NCI-H2227 treated with DMSO at 0.1 percent for 48 hours (cell line): ENCODE results near the gene DBX2.
"Not testable (repeated sequence)": the region's sequence is repeated elsewhere in the genome, so short reads cannot be mapped to it uniquely, and the experiment has no call there.

Experiments used
- DNase-seq: peaks from one replicate; lab custom pipeline; 2025; lab: John Stamatoyannopoulos, UW

Gene DBX2

DNA sequence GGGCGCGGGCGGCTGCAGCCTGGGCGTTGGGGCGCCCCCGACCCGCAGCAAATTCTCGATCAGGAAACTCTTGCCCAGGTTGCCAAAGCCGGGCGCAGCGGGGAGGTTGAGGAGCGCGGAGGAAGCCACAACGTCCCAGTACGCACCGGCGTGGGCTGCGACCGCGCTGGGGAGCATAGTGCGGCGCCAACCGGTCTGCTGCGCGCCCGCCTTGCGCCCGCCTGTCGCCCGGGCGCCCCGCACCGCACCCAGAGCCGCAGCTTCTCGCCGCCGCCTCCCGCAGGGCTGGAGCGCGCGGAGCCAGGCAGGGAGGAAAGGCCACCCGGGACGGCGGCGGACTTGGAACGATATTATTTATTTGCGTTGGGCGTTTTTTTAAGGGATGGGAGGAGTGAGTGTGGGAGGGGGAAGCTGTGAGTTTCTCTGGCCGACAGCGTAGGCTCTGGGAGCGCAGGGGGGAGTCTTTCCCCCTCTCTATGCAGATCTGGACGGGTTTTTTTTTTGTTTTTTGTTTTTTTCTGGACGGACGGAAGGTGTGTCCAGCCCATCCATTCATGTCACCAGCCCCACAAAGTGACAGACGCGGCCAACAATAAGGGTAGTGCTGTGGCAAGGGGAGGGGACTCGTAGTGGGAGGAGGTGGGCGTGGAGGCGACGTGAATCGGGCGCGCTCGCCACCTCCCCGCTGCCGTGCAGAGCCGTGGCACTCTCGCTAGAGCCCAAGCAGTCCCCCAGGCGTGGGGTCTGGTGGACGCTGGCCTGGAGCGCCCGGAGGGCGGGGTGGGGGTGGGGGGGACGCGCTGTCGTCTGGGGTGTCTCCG lies at the start of gene DBX2:
TSS of gene DBX2 (minus strand) at position 349 of the 821 bp plus-strand sequence. CDS start at position 177, 172 bp downstream.
- no peak for DNase-seq

DNA sequence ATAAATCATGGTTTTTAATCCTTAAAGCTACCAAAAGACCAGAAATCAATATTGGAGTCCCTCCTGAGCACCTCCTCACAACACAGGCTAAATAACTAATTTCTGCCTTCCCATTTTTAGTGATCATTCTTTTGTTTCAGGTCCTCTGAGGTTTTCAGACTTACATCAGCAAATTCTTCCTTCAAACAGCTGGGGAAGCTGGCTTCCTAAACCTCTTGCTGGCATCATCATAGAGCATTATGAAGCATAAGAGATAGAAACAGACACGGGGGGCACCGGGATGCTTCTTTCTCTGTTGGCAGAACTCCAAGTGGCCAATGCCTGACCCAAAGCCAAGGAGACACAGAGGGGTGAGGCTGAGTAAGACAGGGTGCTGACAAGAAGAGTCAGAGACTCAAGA lies 47.9 kb upstream of the DBX2 start:
- DNase-seq = no peak

DNA sequence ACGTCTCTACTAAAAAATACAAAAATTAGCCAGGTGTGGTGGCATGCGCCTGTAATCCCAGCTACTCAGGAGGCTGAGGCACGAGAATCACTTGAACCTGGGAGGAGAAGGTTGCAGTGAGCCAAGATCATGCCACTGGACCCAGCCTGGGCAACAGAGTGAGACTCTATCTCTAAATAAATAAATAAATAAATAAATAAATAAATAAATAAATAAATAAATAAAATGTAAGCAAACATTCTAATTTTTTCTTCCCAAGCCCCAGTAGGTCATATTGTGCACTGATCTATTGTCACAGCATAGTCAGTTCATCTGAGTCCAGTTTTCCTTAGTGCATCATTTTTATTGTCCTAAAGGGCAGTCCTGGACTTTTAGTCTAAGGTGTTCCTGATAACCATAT lies 44.5 kb upstream of the DBX2 start:
- DNase-seq = not testable (repeated sequence)

DNA sequence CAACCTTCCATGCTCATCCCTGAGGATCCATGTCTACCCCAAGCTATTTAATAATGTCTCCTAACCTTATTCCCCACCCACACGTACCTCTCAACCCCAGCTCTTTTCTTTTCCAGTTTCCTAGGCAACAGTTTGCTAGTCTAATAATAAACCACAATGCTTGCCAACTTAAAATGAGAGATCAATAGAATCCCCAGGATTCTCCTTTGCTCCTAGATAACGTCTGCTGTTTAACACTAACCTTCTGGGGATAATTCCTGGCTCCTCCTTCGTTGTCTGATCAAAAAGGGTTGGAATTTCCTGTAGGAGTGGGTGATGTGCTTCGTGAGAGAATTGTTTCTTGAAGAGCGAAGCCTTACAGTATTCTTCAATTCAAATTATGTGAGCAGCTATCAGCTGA lies 42.2 kb upstream of the DBX2 start:
- no peak for DNase-seq

DNA sequence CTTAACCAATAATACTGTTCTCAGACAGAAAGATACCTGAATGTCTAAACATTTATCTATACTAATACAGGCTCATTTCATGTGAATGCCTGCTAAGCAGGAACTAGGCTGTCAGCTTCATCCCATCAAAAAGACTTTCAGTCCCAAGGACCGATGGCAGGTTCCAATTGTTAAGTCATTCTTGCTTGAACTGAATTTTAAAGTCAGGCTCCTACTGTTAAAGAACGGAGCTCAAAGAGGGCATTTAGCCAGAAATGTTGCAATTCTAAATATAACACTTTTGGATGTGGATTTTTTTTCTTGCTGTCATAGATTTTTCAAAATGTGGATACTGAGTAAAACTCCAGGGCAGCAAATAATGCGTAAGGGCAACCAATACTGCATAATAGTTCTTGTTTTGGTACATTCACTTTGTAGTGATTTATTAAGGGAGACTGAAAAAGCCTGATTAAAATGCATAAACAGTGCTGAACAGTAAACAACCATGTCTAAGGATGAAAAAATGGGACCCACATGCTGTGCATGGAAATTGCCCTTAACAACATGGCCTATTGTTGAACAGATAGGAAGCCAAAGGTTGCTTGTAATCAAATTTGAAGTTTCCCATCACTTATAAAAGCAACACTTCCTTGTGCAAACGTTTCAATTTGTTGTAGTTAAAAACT lies 38.6 kb upstream of the DBX2 start:
- DNase-seq = no peak

DNA sequence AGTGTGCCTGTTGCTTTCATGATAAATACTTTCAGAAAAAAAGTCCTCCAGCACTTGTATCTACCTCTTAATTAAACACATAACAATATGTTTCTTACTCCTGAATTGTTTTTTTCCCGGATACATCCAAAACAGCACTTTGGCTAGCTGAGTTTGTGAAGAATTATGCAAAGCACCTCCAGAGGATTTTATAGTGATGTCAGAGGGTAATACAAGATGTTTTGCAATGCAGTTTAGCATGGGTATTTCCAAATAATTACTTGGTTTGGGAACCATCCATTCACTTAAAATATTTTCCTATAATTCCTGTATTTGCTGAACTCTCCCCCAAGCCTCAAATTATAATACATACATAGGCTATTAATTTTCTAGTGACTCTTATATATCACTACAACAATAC lies 37.7 kb upstream of the DBX2 start:
- no peak for DNase-seq

DNA sequence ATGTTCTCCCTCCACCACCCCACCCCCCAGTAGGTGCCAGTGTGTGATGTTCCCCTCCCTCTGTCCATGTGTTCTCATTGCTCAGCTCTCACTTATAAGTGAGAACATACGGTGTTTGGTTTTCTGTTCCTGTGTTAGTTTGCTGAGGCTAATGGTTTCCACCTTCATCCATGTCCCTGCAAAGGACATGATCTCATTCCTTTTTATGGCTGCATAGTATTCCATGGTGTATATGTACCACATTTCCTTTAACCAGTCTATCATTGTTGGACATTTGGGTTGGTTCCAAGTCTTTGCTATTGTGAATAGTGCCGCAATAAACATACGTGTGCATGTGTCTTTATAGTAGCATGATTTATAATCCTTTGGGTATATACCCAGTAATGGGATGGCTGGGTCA lies 33.3 kb upstream of the DBX2 start:
- not testable (repeated sequence) for DNase-seq

DNA sequence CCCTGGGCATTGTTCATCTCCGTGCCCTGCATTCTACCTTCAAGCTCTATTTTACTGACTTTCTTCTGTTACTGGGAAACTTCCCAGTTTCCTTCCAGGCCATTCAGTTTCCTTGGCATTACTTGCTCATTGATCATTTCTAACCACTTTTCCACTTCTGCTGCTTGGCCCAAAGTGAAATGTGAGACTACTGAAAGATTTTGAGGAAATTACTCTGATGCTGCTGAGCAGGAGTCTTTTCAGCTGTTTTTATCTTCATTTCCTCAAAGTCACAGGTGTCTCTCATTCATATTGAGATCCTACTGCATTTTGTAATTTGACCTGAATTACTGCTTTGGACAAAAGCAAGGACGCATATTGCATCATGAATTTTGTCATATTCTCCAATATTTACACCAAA lies 26.4 kb upstream of the DBX2 start:
- DNase-seq = no peak

DNA sequence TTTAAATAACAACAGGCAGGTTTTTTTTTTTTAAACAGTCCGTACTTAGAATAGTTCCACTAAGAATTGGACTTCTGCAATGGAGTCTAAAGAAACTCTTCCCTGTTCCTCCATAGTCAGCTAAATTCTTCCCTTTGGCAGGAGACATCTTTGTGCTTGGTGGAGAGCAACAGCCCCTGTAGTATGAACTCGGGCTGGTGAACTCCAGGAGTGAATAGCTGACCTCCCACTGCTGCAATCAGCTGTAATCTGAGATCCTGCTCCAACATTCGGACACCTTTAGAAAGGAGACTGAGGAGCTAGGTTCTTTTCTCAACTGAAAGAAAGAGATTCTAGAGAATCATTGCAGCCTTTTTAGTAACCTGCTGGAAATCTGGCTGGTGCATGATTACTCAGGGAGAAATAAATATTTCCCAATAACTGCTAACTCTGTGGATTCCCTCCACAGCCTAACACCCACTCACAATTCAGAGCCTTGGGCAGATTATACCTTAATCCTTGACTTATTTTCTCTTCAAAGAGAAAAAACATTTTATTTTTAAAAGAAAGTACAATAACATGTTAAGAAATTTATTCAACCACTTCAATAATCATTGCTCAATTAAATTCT lies 25.6 kb upstream of the DBX2 start:
- no peak for DNase-seq

DNA sequence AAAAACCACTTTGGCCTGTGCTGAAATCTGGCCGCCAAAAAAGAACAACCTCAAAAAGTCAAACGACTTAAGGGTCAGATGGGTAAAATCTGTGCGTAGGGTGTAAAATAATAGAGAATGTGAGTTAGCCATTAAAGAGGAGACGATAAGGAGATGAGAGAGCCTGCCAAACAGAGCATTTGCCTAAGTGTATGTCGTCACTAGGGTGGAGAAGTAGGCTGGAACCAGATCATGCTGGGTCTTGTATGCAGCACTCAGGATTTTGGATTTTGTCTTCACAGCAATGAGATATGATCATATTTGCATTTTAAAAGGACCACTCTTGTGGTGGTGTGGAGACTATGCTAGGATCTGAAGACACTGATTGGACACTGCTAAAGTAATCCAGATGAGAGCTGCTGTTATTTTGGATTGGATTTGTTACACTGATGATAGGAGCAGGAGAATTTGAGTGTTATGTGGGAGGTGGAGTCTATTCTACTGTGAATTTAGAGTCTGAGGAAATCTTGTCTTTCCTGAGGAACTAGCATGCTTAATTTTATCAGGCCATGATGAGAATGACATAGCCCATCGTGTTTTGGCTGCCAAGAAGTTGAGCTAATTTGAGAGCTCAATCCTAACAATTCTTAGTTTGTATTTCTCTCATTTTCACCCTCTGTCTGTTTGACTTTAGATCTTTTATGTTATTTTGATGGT lies 24.8 kb upstream of the DBX2 start:
- DNase-seq = no peak

DNA sequence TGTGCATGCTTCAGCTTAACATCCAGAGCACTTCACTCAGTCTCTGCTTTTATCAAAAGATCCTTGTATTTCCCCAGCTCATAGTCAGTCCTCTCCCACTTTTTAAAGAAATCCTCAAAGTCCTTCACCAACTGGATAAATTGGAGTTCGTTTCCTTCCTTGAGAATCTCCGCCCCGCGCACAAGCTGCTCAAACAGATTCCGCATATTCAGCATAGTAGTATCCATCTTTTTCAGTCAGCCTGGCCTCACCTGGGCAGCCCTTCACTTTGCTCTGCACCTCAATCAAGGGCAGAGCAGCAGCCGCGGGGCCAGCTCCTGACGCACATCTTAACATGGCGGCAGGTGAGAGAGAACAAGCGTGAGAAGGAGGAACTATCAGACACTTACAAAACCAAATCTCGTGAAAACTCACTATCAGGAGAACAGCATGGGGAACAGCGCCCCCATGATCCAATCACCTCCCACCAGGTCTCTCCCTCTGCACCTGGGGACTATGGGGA lies 14.3 kb upstream of the DBX2 start:
- no peak for DNase-seq

DNA sequence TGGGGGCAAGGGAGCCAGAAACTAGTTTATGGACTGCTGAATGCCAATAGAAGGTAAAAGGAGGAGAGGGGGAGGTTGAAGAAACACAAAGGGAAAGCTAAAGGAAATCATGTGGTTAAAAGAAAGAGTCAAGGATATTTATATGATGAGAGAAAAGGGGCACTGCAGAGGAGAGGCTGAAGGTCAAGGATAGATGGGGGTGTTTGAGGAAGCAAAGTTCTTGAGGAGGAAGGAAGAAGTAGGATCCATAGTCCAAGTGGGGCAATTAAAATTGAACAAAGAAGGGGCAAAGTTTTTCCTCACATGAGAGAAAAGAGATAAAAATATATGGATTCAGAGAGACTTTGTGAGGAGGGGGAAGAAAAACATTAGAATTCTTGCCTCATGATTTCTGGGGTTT lies 10.1 kb upstream of the DBX2 start:
- DNase-seq = no peak

DNA sequence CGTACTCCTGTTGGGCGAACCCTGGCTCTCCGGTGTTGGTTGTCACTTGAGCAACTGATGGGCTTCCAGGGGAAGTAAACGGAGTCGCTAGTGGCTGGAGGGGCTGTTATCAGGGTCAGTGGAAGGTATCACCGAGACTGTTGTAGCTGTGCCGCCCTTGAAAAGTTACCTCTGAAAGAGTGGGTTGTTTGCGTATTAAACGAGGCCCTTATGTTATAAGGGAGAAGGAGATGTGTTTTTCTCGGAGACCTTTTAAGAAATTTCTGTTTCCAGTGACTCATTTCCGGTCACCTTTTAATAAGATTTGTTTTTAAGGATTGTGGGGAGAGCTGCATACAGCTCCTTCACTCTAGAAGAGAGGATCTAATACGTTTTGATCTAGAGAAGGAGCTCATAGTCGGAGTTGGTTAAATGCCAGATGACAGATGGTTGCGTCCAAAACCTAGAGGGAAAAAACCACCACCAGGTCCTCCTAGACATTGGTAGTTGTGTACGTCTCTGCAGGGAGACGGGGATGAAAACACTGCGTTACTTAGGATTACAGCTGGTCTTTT lies 750 bp upstream of the DBX2 start:
- DNase-seq = no peak

DNA sequence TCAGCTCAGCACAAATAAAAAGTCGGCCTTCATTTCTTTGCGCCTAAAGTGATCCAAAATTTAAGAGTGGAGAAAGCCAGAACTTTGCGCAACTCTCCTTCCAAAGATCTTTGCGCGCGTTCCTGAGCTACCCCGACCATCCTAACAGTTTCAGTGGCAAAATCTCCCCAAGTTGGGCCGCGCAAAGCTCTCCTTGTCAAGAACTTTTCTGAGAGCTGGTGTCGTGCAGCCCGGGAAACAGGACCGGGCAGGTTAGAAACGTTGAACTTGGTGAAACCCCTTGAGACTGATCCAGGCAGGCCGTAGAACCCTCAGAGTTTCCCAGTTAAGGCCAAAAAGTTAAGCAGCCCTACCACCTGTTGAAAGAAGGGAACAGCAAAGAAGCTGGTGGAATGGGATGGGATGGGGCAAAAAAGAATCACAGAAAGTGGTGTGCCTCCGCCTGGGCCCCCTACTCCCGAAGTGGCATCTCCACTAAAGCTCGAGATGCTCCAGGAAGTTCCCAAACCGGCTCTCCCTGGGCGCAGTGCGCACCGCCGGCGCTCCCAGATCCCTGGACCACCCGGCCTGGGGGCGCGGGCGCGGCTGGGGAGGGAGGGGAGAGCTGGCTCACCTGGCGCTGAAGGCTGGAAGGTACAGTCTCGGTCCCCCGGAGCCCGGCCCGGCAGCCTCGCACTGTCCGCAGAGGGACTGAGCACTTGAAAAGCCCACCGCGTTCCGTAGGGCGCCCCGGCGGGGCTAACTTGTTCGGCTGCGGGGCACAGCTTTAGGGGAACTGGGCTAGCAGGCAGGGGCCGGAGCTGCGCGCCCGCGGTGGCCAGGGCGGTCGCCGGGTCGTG lies 768 bp downstream of the DBX2 start:
- no peak for DNase-seq

DNA sequence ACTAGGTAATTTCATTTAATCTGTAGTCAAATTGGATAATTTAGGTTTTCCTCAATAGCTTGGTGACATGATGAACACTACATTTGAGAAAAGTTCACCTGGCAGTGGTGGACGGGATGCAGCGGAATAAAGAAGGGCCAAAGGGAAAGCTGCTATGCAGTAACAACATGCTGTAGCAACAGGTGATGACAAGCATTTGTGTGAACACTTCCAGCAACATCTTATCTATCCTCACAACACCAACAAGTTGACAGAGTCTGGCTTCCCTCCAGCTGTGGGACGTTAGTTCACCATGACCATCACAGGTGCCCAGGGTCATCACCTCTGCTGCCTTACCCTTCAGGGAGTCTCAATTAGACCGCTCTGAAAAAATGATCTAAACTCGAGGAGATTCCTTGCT lies 8.3 kb downstream of the DBX2 start:
- no peak for DNase-seq

DNA sequence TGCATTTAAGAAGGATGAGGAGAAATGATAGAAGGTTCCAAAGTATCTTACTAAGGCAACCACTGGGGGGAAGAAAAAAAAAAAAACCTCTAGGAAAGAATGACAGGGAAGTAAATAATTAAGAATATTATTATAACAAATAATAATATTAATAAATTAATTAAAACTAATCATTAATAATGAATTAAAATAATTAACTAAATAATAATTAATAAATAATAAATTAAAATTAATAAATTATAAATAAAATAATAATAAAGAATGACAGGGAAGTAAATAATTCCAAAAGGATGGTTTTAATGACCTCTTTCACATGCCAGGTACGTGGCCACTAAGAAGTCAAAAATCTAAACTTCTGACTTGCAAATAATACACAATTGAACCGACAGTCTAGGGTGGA lies 9.9 kb downstream of the DBX2 start:
- DNase-seq = no peak

DNA sequence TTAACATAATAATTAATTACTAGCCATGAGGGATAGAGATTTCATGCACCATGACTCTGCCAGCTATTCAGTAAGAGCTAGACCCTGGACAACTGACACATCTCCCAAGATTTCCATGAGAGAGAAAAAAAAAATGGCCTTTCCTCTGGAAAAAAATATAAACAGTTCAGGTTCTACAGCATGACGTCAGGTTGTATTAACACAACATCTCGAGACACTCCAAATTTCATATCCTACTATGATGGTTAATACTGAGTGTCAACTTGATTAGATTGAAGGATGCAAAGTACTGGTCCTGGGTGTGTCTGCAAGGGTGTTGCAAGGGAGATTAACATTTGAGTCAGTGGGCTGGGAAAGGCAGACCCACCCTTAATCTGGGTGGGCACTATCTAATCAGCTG lies 11.1 kb downstream of the DBX2 start:
- no peak for DNase-seq

DNA sequence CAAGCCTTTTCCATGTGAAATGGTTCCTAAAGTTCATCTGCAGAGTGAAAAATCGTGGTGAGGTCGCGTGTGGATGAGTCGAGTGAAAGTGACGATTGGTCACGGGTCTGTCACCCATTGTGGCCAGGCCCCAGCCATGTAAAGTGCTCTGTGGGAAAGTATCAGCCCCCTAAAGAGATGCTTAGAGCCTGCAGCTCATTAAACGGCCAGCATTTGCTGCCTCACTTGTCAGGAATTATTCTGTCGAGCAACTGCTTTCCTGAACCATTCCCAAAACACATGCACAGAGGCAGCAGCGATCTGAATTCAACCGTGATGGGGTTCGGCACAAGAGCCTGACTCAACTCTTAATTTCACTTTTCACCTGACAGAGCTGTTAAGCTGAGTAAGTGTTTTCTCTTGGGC lies 16.0 kb downstream of the DBX2 start:
- no peak for DNase-seq

DNA sequence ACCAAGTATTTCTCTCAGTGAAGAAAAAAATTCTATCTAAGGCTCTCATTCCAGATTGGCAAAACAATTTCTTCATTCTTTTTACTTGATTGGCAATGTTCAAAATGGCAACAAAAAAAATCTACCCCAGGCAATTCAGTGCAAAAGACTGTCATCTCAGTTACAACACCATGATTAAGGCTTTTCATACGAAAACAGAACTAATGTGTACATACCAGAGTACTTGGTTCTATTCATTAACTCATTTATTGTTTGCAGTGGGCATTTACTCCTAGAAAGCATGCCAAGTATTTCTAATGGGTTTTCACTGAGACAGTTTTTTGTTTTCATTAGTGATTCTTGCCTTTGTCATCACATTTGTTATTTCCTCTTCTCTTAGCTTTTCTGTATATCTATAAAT lies 33.0 kb downstream of the DBX2 start:
- no peak for DNase-seq

DNA sequence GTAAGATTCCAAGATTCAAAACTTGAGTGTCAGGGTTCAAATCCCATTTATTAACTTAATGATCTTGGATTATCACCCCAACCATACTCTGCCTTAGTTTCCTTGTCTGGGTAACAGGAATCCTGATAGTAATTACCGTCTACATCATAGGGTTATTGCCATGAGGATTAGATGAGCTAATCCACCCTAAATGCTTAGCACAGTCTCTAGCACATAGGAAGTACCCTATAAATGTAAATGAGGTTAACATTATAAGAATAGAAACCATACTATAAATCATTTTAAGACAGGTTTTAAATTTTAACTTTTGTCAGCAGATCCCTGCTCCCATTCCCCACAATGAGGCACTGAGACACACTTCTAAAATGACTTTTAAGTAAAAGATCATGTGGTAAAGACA lies 36.5 kb downstream of the DBX2 start:
- no peak for DNase-seq

DNA sequence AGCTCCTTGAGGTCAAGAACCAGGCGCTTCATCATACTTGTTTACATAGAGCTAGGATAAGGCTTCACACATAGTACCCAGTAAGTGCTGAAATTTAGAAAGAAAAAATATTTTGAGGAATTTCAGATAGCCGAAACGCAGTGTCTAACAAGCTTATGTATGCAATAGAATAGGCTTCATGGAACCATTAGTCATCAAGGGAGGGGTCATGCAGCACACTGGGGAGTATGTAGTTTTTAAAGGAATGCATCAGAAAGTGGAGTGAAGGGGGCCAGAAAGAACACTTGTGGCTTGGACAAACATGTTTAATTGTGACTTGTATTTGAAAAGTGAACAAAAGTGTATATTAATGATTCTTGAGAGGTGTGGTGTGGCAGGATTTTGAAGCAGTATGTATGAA lies 38.1 kb downstream of the DBX2 start:
- DNase-seq = no peak
